ENCODE measurements around the gene LTBP3.

Gene LTBP3

GRCh38 chr11:65552388-65552951 lies 5.7 kb downstream of the LTBP3 start:
- no peak for DNase-seq

- DNase-seq = no peak
Measured at GRCh38 chr11:65551572-65552387, 6.4 kb downstream of the LTBP3 start.

- no peak for DNase-seq
Measured at GRCh38 chr11:65549096-65549495, 9.1 kb downstream of the LTBP3 start.

- DNase-seq = no peak
Measured at GRCh38 chr11:65548395-65548794, 9.8 kb downstream of the LTBP3 start.

- DNase-seq = no peak
Measured at GRCh38 chr11:65547446-65548125, 10.6 kb downstream of the LTBP3 start.

GRCh38 chr11:65546217-65546958 lies 11.8 kb downstream of the LTBP3 start:
- peak; percentile 86 for DNase-seq

GRCh38 chr11:65545853-65546216 lies 12.3 kb downstream of the LTBP3 start:
- DNase-seq = no peak

GRCh38 chr11:65542738-65543390 lies 15.3 kb downstream of the LTBP3 start:
- no peak for DNase-seq

GRCh38 chr11:65541093-65541982 lies 16.8 kb downstream of the LTBP3 start:
- no peak for DNase-seq

- peak; percentile 39 for DNase-seq
Measured at GRCh38 chr11:65540290-65541092, 17.7 kb downstream of the LTBP3 start.

GRCh38 chr11:65539744-65540289 lies 18.3 kb downstream of the LTBP3 start:
- DNase-seq = no peak

GRCh38 chr11:65538915-65539743 lies 19.0 kb downstream of the LTBP3 start:
- no peak for DNase-seq

GRCh38 chr11:65538232-65538914 lies 19.8 kb downstream of the LTBP3 start:
- DNase-seq = no peak

GRCh38 chr11:65537620-65538231 lies 20.4 kb downstream of the LTBP3 start:
- DNase-seq = no peak

- DNase-seq = no peak
Measured at GRCh38 chr11:65537296-65537597, 20.9 kb downstream of the LTBP3 start.

GRCh38 chr11:65536412-65537295 lies 21.5 kb downstream of the LTBP3 start:
- DNase-seq = no peak

GRCh38 chr11:65535102-65535501 lies 23.1 kb downstream of the LTBP3 start:
- DNase-seq = no peak

Measured in NCI-H2171 (cell line).